Testis (tissue), 5 donors: ENCODE results near the gene SLAMF8. TPM values are rescaled to one million over a fixed set of nuclear protein-coding genes. Genes with fewer than 3 reads are reported as not detected.
A peak's percentile ranks its signal among the peaks of the same experiment; 100 is the strongest.

ENCODE experiments used
- DNase-seq: peaks from one replicate; pipeline ENCODE4 v3.0.0-alpha.2; 2019
- H3K27ac ChIP-seq, 2 donors: fragments of 200-600 bp; sonication (generic); one replicate each; pipeline ENCODE4 v1.5.1; 2019
- H3K27me3 ChIP-seq: fragments of 200-600 bp; sonication (generic); one replicate; pipeline ENCODE4 v1.5.1; 2019
- H3K36me3 ChIP-seq: fragments of 200-600 bp; sonication (generic); one replicate; pipeline ENCODE4 v1.5.1; 2017; ENCODE audit warnings: low read depth; ENCODE audit errors: missing control alignments
- H3K4me1 ChIP-seq: fragments of 200-600 bp; sonication (generic); one replicate; pipeline ENCODE4 v1.5.1; 2019
- H3K4me3 ChIP-seq, 2 donors: fragments of 200-600 bp; sonication (generic); one replicate each; pipeline ENCODE4 v1.5.1; 2017 to 2019
- H3K9me3 ChIP-seq: fragments of 200-600 bp; sonication (generic); one replicate; pipeline ENCODE4 v1.5.1; 2017
- POLR2A ChIP-seq: fragments of 450-650 bp; IDR thresholded peaks from one replicate; pipeline ENCODE4 v1.6.1; 2017; ENCODE audit warnings: antibody characterized with exemption, mild to moderate bottlenecking, moderate library complexity
- WGBS, 2 donors: methylation state at CpG; one replicate each; pipeline ENCODE4 v1.1.5; 2018; 5-methylcytosine and 5-hydroxymethylcytosine counted together
- intact Hi-C: fragments of 100-400 bp; cut with DNase I; formaldehyde crosslinking; loops from one replicate; pipeline ENCODE4 v1.15.1; 2023; ENCODE audit warnings: low total_unique reads
- long read RNA-seq, 2 donors: transcript quantifications; one replicate each; lab custom pipeline, GENCODE V29; 2026
- polyA plus RNA-seq: library from polyadenylated mRNA; stranded (reverse); fragments of 350-450 nt; fragmentation: Illumina TruSeq; extraction: RNeasy Lipid Tissue Mini Kit (QIAGEN cat#74804); gene quantifications from one replicate; pipeline ENCODE4 v1.2.3, GENCODE V29; 2014; ENCODE audit warnings: low read depth, low replicate concordance; ENCODE audit not compliant: insufficient read depth
- total RNA-seq, 2 donors: library from RNA; depleted of rRNA; stranded (reverse); fragments of >200 nt; gene quantifications; one replicate each; pipeline ENCODE4 v1.2.3, GENCODE V29; 2016
- TF ChIP-seq, protein P1 (sequence below), 3 experiments: fragments of 450-650 bp in 2 of 3; fragments of 200-600 bp in 1 of 3; sonication (generic) in 1 of 3; IDR thresholded peaks; one replicate each; pipeline ENCODE4 v1.5.1; 2016 to 2019; ENCODE audit warnings: antibody characterized with exemption in 3 of 3, mild to moderate bottlenecking in 2 of 3, moderate library complexity in 1 of 3

Gene SLAMF8
- total RNA-seq (under 1 TPM; 0.47 to 0.74 TPM), polyA plus RNA-seq (5.3 TPM)
- long read RNA-seq, donor 1 = 0 reads
- long read RNA-seq, donor 2, partial matches to known transcripts = 0 of 1 reads
- long read RNA-seq, donor 2, other reads (novel, unspliced or antisense) = 0 of 1 reads

DNA sequence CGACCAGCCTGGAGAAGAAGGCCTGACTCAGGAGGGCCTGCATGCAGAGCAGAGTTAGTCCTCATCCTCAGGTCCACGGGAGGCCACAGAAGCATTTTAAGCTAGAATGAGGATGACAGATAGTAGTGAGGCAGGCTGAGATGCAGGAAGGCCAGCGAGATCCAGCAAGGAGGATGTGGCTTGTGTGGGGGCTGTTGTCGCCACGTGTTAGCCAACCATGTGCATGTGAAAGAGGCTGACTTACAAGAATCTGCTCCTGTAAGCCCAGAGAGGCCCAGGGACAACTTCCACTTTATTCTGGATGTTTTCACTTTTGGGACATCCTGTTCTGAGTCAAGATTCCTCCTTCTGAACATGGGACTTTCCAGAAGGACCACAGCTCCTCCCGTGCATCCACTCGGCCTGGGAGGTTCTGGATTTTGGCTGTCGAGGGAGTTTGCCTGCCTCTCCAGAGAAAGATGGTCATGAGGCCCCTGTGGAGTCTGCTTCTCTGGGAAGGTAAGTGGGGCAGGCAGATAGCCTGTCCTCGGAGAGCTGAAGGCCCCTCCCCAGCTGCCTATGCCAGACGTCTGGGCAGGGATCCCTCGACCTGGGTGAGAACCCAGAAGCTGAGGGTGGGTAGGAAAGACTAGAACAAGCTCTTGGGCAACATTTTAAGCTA lies at the start of gene SLAMF8:
Gene SLAMF8 (plus strand): TSS at position 433 of the 661 bp plus-strand sequence. CDS start 26 bp downstream, at position 459.
- WGBS, 2 donors = 72 to 74% methylated on average over 11 of the region's 11 CpGs
- no peak within 1 kb of the TSS for H3K27ac ChIP-seq

GRCh38 chr1:159778266-159778665 lies 48.4 kb upstream of the SLAMF8 start:
- no peaks in the 10 kb centered on the region for H3K27me3 ChIP-seq
- no peak overlapping the region for H3K4me3 ChIP-seq
- no peaks in the 10 kb centered on the region for H3K9me3 ChIP-seq
- H3K36me3 ChIP-seq = no peaks in the 10 kb centered on the region
- DNase-seq = no peak
- no peak for TF ChIP-seq POLR2A
- TF ChIP-seq, protein P1, sequence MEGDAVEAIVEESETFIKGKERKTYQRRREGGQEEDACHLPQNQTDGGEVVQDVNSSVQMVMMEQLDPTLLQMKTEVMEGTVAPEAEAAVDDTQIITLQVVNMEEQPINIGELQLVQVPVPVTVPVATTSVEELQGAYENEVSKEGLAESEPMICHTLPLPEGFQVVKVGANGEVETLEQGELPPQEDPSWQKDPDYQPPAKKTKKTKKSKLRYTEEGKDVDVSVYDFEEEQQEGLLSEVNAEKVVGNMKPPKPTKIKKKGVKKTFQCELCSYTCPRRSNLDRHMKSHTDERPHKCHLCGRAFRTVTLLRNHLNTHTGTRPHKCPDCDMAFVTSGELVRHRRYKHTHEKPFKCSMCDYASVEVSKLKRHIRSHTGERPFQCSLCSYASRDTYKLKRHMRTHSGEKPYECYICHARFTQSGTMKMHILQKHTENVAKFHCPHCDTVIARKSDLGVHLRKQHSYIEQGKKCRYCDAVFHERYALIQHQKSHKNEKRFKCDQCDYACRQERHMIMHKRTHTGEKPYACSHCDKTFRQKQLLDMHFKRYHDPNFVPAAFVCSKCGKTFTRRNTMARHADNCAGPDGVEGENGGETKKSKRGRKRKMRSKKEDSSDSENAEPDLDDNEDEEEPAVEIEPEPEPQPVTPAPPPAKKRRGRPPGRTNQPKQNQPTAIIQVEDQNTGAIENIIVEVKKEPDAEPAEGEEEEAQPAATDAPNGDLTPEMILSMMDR (IDR thresholded peaks at IDR 0.05) = no peak
- intact Hi-C loops = no loop called here
- WGBS, 2 donors = 73 to 75% methylated on average over 4 of the region's 4 CpGs
- H3K27ac ChIP-seq = no peak overlapping the region
- H3K4me1 ChIP-seq = peaks cover 17% of the 10 kb centered on the region

More for the DNA sequence above, at the start of gene SLAMF8:
- intact Hi-C loops = no loop called here
- Histone ChIP-seq H3K27me3 (no peaks in the 10 kb centered on the region), H3K4me1 (no peaks in the 10 kb centered on the region), H3K4me3 (no peak within 1 kb of the TSS), H3K9me3 (no peaks in the 10 kb centered on the region), H3K36me3 (no peaks in the 10 kb centered on the region)
- peak; percentile 32 for DNase-seq
- no peak for TF ChIP-seq POLR2A
- TF ChIP-seq, protein P1 (IDR thresholded peaks at IDR 0.05) = no peak

GRCh38 chr1:159779403-159779851 lies 47.2 kb upstream of the SLAMF8 start:
- H3K27ac ChIP-seq = no peak overlapping the region
- DNase-seq = peak; percentile 22
- H3K36me3 ChIP-seq = no peaks in the 10 kb centered on the region
- intact Hi-C loops = no loop called here
- WGBS, 2 donors = 30 to 42% methylated on average over 2 of the region's 2 CpGs
- H3K9me3 ChIP-seq = no peaks in the 10 kb centered on the region
- H3K27me3 ChIP-seq = no peaks in the 10 kb centered on the region
- no peak for TF ChIP-seq POLR2A
- TF ChIP-seq, protein P1 (IDR thresholded peaks at IDR 0.05) = no peak
- H3K4me3 ChIP-seq = no peak overlapping the region
- peaks cover 17% of the 10 kb centered on the region for H3K4me1 ChIP-seq

DNA sequence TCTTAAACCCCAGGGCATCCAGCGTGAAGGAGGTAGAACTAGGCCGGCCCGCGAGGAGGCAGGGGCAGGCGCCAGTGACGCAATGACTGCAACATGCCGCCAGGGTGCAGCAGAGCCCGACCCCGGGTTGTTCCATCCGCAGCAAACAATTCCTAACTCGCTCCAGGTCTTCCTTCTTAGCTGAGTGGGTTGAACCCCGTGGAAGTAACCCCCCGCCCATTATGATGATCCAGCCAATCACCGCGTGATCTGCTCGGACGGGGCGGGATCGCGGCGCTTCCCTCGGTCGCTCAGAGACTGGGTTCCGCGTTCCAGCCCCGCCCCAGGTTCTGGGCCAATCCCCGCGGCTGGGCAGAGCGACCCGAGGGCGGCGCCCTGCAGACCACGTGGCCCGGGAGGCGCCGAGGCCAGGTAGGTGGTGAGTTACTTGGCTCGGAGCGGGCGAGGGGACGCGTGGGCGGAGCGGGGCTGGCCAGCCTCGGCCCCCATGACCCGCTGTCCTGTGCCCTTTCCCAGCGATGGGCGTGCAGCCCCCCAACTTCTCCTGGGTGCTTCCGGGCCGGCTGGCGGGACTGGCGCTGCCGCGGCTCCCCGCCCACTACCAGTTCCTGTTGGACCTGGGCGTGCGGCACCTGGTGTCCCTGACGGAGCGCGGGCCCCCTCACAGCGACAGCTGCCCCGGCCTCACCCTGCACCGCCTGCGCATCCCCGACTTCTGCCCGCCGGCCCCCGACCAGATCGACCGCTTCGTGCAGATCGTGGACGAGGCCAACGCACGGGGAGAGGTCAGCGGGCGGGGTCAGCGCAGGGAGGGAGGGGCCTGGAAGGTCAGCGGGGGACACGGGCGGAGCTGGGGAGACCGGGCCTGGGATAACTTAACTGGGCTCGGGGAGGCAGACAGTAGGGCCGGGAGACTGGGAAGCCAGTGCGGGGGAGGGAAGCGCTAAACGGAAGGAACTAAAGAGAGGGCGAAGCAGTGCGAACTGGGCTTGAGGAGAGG lies 45.8 kb upstream of the SLAMF8 start, which contains the start of gene DUSP23:
Gene DUSP23 (plus strand): TSS at position 380 of the 1,000 bp plus-strand sequence. CDS start 139 bp downstream, at position 519.
- Histone ChIP-seq H3K4me3 (peak within 1 kb of the TSS; percentile 80 to 86), H3K27me3 (no peaks in the 10 kb centered on the region), H3K27ac (peak within 1 kb of the TSS; percentile 51 to 66), H3K4me1 (peaks cover 17% of the 10 kb centered on the region), H3K36me3 (no peaks in the 10 kb centered on the region), H3K9me3 (no peaks in the 10 kb centered on the region)
- peak; percentile 98 for DNase-seq
- intact Hi-C loops = no loop called here
- 0 to 1% methylated on average over 46 to 82 of the region's 88 CpGs for WGBS, 2 donors
- no peak for TF ChIP-seq POLR2A
- TF ChIP-seq, protein P1 (IDR thresholded peaks at IDR 0.05) = peak; percentile 91 to 97 (median 91)
